ENCODE data around the gene PRMT9. TPM values are rescaled to one million over a fixed set of nuclear protein-coding genes. Genes with fewer than 3 reads are reported as not detected.
A peak's percentile ranks its signal among the peaks of the same experiment; 100 is the strongest.

PRMT9 gene
- polyA plus RNA-seq, 4 donors: 1.9 to 11.1 (median 3.6) TPM

DNA sequence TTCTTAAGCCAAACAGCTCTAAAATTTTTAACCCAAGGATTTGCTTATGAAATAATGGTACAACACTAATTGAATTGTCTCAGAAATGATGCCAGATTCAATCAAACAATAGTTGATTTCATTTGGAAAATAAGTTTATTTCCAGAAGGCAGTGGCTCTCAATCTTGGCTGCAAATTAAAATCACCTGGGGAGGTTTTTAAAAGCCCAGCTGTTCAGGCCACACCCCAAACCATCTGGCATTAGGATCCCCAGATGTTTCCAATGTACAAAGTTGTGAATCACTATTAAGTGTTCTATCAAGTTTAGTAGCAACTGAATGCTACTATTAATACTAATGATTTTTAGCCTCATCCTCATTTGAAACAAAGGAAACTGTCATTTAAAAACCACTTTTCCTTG lies 44.6 kb downstream of the PRMT9 start:
- Histone ChIP-seq H3K4me3 (ENCODE audit: low read depth in 1 of 3, low read length in 3 of 3) (no peak overlapping the region), H3K36me3 (ENCODE audit: control insufficient read depth in 3 of 3, insufficient read depth in 2 of 3, low read depth in 1 of 3, low read length in 3 of 3) (peaks cover 2 to 20% (median 8%) of the 10 kb centered on the region in 3 donors), H3K27ac (ENCODE audit: low read depth in 1 of 3, low read length in 2 of 3) (no peak overlapping the region), H3K4me1 (ENCODE audit: control insufficient read depth in 3 of 3, insufficient read depth in 2 of 3, low read depth in 1 of 3, low read length in 2 of 3) (no peaks in the 10 kb centered on the region), H3K9me3 (ENCODE audit: control insufficient read depth in 2 of 2, insufficient read depth in 1 of 2, low read depth in 1 of 2, low read length in 1 of 2) (no peaks in the 10 kb centered on the region), H3K27me3 (ENCODE audit: control insufficient read depth in 3 of 3, insufficient read depth in 3 of 3, low read length in 3 of 3) (no peaks in the 10 kb centered on the region)
- FAIRE-seq: no peak
- no peak for DNase-seq

DNA sequence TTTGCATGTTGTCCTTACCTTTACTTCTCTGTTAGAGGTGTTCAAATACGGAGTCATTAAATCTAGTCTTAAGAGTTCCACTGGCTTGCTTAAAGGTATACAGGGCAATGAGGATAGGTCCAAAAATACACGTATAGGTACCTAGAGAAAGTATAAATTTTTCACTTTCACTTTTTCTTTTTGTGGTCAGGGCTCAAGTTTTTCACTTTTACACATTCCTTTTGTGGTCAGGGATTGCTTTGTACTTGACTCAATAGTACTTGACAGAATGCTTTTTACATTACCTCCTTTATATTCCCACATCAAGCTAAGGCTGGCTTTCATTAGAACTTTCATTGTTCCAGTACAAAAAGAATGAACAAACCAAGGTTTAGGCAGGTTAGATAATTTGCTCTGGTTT lies 45.0 kb downstream of the PRMT9 start:
- Histone ChIP-seq H3K9me3 (ENCODE audit: control insufficient read depth in 2 of 2, insufficient read depth in 1 of 2, low read depth in 1 of 2, low read length in 1 of 2) (no peaks in the 10 kb centered on the region), H3K4me1 (ENCODE audit: control insufficient read depth in 3 of 3, insufficient read depth in 2 of 3, low read depth in 1 of 3, low read length in 2 of 3) (no peaks in the 10 kb centered on the region), H3K4me3 (ENCODE audit: low read depth in 1 of 3, low read length in 3 of 3) (no peak overlapping the region), H3K36me3 (ENCODE audit: control insufficient read depth in 3 of 3, insufficient read depth in 2 of 3, low read depth in 1 of 3, low read length in 3 of 3) (peaks cover 2 to 20% (median 12%) of the 10 kb centered on the region in 3 donors), H3K27me3 (ENCODE audit: control insufficient read depth in 3 of 3, insufficient read depth in 3 of 3, low read length in 3 of 3) (no peaks in the 10 kb centered on the region), H3K27ac (ENCODE audit: low read depth in 1 of 3, low read length in 2 of 3) (no peak overlapping the region)
- no peak for FAIRE-seq
- 66 to 74% (median 69%) methylated on average over 2 of the region's 2 CpGs for WGBS, 3 donors
- no peak for DNase-seq

DNA sequence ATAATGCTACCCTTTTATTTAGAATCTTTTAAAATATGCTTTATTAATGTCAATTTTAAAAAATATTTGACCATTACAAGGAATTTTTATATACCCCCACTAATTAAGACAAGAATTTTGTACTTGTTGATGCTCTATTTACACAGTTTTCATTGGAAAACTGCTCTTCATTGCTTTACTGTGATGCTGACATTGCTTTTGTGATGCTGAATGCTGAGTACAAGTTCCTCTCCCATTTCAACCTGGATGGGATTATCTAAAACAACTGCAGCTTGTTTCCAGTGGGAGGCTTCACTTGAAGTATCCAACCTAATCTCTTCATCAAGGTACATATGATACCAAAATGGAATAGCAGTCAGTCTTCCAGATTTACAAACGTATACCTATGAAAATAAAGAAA lies 45.6 kb downstream of the PRMT9 start:
- H3K4me1 ChIP-seq (ENCODE audit: control insufficient read depth in 3 of 3, insufficient read depth in 2 of 3, low read depth in 1 of 3, low read length in 2 of 3): no peaks in the 10 kb centered on the region
- H3K9me3 ChIP-seq (ENCODE audit: control insufficient read depth in 2 of 2, insufficient read depth in 1 of 2, low read depth in 1 of 2, low read length in 1 of 2): no peaks in the 10 kb centered on the region
- no peaks in the 10 kb centered on the region for H3K27me3 ChIP-seq (ENCODE audit: control insufficient read depth in 3 of 3, insufficient read depth in 3 of 3, low read length in 3 of 3)
- H3K27ac ChIP-seq (ENCODE audit: low read depth in 1 of 3, low read length in 2 of 3): no peak overlapping the region
- FAIRE-seq: no peak
- no peak overlapping the region for H3K4me3 ChIP-seq (ENCODE audit: low read depth in 1 of 3, low read length in 3 of 3)
- no peak for DNase-seq
- peaks cover 2 to 17% (median 14%) of the 10 kb centered on the region in 3 donors for H3K36me3 ChIP-seq (ENCODE audit: control insufficient read depth in 3 of 3, insufficient read depth in 2 of 3, low read depth in 1 of 3, low read length in 3 of 3)
- WGBS, 3 donors: 87 to 90% (median 89%) methylated on average over 1 of the region's 1 CpG

DNA sequence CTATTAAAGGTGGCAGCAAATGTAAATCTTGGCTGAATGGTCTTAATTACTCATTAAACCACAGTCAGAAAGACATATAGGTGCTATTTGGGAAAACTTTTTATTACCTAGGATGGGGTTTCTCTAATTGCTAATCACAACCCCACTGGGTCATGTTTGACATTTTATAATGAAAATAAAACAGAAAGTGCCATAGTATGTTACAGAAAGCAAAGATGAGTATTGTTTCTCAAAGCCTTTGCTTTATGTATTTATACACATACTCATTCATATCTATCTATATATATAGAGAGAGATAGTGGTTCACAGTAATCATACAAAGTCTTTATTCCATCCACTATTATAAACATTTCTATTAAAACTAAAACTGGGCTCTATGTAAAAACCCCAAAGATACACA lies 48.6 kb downstream of the PRMT9 start:
- DNase-seq (no peak), FAIRE-seq (peak; percentile 55)
- no peak overlapping the region for H3K4me3 ChIP-seq (ENCODE audit: low read depth in 1 of 3, low read length in 3 of 3)
- H3K27ac ChIP-seq (ENCODE audit: low read depth in 1 of 3, low read length in 2 of 3): no peak overlapping the region
- H3K36me3 ChIP-seq (ENCODE audit: control insufficient read depth in 3 of 3, insufficient read depth in 2 of 3, low read depth in 1 of 3, low read length in 3 of 3): peaks cover 0 to 23% (median 12%) of the 10 kb centered on the region in 3 donors
- H3K4me1 ChIP-seq (ENCODE audit: control insufficient read depth in 3 of 3, insufficient read depth in 2 of 3, low read depth in 1 of 3, low read length in 2 of 3): no peaks in the 10 kb centered on the region
- no peaks in the 10 kb centered on the region for H3K27me3 ChIP-seq (ENCODE audit: control insufficient read depth in 3 of 3, insufficient read depth in 3 of 3, low read length in 3 of 3)
- no peaks in the 10 kb centered on the region for H3K9me3 ChIP-seq (ENCODE audit: control insufficient read depth in 2 of 2, insufficient read depth in 1 of 2, low read depth in 1 of 2, low read length in 1 of 2)

DNA sequence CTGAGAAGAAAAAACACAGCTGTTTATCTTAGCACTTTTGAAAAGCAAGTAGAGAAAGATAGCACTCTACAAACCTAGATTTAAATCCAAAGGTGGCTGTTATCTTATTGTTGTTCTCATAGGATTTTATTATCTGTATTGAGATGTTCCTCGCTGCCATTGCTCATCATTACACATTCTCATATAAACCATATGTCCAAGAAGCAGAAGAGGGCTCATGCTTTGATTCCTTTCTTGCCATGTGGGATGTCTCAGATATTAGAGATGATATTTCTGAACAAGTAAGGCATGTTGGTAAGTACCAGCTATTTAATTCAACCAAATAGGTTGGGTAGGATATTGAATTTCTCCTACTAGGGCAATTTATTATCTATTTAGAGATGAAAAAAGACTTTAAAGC lies 50.3 kb downstream of the PRMT9 start:
- WGBS, 3 donors: 96 to 97% (median 97%) methylated on average over 1 of the region's 1 CpG
- no peaks in the 10 kb centered on the region for H3K4me1 ChIP-seq (ENCODE audit: control insufficient read depth in 3 of 3, insufficient read depth in 2 of 3, low read depth in 1 of 3, low read length in 2 of 3)
- no peak overlapping the region for H3K4me3 ChIP-seq (ENCODE audit: low read depth in 1 of 3, low read length in 3 of 3)
- H3K9me3 ChIP-seq (ENCODE audit: control insufficient read depth in 2 of 2, insufficient read depth in 1 of 2, low read depth in 1 of 2, low read length in 1 of 2): no peaks in the 10 kb centered on the region
- H3K36me3 ChIP-seq (ENCODE audit: control insufficient read depth in 3 of 3, insufficient read depth in 2 of 3, low read depth in 1 of 3, low read length in 3 of 3): peaks cover 0 to 23% (median 12%) of the 10 kb centered on the region in 3 donors
- no peak for FAIRE-seq
- DNase-seq: no peak
- H3K27me3 ChIP-seq (ENCODE audit: control insufficient read depth in 3 of 3, insufficient read depth in 3 of 3, low read length in 3 of 3): no peaks in the 10 kb centered on the region
- H3K27ac ChIP-seq (ENCODE audit: low read depth in 1 of 3, low read length in 2 of 3): no peak overlapping the region

DNA sequence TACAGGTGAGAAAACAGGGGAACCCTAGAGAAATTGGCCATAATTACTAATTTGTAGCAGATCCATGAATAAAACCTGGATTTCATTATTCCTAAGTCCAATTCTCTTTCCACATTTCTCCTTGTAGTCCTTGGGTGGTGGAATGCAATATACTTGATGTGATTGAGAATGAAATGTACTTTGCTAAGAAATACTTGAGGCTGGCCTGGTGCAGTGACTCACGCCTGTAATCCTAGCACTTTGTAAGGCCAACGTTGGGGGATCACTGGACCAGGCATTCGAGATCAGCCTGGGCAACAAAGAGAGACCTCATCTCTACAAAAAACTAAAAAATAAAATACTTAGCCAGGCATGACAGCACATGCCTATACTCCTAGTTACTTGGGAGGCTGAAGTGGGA lies 50.9 kb downstream of the PRMT9 start:
- H3K36me3 ChIP-seq (ENCODE audit: control insufficient read depth in 3 of 3, insufficient read depth in 2 of 3, low read depth in 1 of 3, low read length in 3 of 3): peaks cover 0 to 23% (median 12%) of the 10 kb centered on the region in 3 donors

DNA sequence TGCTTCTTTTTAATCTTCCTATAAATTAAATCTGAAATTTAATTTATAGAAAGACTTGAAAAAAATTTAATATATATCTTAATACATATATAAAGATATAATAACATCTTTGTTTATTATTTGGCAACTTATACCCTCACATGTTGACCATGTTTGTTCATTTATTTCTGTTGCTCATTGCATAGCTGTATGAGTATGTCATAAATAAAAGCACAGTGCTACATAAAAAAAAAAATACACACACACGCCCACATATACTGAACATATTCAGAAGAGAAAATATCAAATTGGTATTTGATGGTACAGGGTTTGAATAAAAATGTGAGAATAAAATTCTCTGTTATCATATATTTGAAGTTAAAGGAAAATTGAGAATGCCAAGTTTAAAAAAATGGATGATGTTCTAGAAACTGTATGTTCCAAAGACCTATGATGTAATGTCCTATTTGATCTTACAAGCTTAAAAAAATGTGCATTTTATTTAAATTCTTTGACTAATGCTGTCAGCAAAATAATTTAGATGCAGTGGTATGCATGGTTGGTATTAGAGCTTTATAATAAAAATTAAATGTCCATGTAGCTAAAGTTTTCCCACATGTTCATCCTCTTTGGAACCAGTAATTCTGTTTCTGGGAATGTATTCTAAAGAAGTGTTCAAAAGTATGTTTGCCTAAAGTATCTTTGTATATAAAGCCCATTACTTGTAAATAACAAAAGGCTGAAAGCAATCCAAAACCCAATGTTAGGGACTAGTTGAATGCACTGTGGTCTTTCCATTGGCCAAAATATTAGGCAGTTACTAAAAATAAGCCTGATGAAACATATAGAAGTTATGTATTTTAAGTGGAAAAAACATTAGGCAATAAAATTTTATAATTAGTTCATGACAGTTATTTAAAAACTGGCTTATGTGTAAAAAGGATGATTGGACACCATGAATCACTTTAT lies 53.9 kb downstream of the PRMT9 start:
- Histone ChIP-seq H3K36me3 (ENCODE audit: control insufficient read depth in 3 of 3, insufficient read depth in 2 of 3, low read depth in 1 of 3, low read length in 3 of 3) (peaks cover 0 to 25% (median 22%) of the 10 kb centered on the region in 3 donors), H3K27me3 (ENCODE audit: control insufficient read depth in 3 of 3, insufficient read depth in 3 of 3, low read length in 3 of 3) (no peaks in the 10 kb centered on the region)
- no peak for FAIRE-seq

More for the DNA sequence above, 50.9 kb downstream of the PRMT9 start:
- DNase-seq: no peak
- H3K27me3 ChIP-seq (ENCODE audit: control insufficient read depth in 3 of 3, insufficient read depth in 3 of 3, low read length in 3 of 3): no peaks in the 10 kb centered on the region
- FAIRE-seq: no peak
- H3K9me3 ChIP-seq (ENCODE audit: control insufficient read depth in 2 of 2, insufficient read depth in 1 of 2, low read depth in 1 of 2, low read length in 1 of 2): no peaks in the 10 kb centered on the region
- H3K4me3 ChIP-seq (ENCODE audit: low read depth in 1 of 3, low read length in 3 of 3): no peak overlapping the region
- no peak overlapping the region for H3K27ac ChIP-seq (ENCODE audit: low read depth in 1 of 3, low read length in 2 of 3)
- no peaks in the 10 kb centered on the region for H3K4me1 ChIP-seq (ENCODE audit: control insufficient read depth in 3 of 3, insufficient read depth in 2 of 3, low read depth in 1 of 3, low read length in 2 of 3)
- 87 to 90% (median 89%) methylated on average over 3 of the region's 3 CpGs for WGBS, 3 donors

DNA sequence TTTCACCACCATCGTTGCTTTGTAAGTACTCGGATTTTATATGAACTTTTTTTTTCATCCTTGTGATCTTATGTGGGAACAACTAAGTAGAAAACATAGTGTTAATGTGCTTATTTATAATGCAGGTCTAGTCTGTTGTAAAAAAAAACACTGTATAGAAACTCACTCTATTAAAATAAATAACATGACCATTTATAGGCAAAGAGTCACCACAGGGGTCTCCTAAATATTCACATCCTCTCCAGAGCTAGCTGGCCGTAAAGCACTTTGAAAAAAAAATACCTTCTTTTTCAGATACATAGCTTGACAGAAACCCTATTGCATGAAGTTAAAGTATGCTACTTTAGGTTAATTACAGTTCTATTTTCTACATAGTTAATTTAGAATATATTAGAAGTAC lies 55.5 kb downstream of the PRMT9 start:
- H3K4me3 ChIP-seq (ENCODE audit: low read depth in 1 of 3, low read length in 3 of 3): no peak overlapping the region
- FAIRE-seq (no peak), DNase-seq (no peak)
- H3K36me3 ChIP-seq (ENCODE audit: control insufficient read depth in 3 of 3, insufficient read depth in 2 of 3, low read depth in 1 of 3, low read length in 3 of 3): peaks cover 0 to 23% (median 16%) of the 10 kb centered on the region in 3 donors
- H3K4me1 ChIP-seq (ENCODE audit: control insufficient read depth in 3 of 3, insufficient read depth in 2 of 3, low read depth in 1 of 3, low read length in 2 of 3): no peaks in the 10 kb centered on the region
- WGBS, 3 donors: 71 to 85% (median 84%) methylated on average over 3 of the region's 3 CpGs
- H3K9me3 ChIP-seq (ENCODE audit: control insufficient read depth in 2 of 2, insufficient read depth in 1 of 2, low read depth in 1 of 2, low read length in 1 of 2): no peaks in the 10 kb centered on the region
- no peak overlapping the region for H3K27ac ChIP-seq (ENCODE audit: low read depth in 1 of 3, low read length in 2 of 3)
- H3K27me3 ChIP-seq (ENCODE audit: control insufficient read depth in 3 of 3, insufficient read depth in 3 of 3, low read length in 3 of 3): no peaks in the 10 kb centered on the region

More for the DNA sequence above, 53.9 kb downstream of the PRMT9 start:
- Histone ChIP-seq H3K4me1 (ENCODE audit: control insufficient read depth in 3 of 3, insufficient read depth in 2 of 3, low read depth in 1 of 3, low read length in 2 of 3) (no peaks in the 10 kb centered on the region), H3K4me3 (ENCODE audit: low read depth in 1 of 3, low read length in 3 of 3) (no peak overlapping the region), H3K27ac (ENCODE audit: low read depth in 1 of 3, low read length in 2 of 3) (no peak overlapping the region), H3K9me3 (ENCODE audit: control insufficient read depth in 2 of 2, insufficient read depth in 1 of 2, low read depth in 1 of 2, low read length in 1 of 2) (no peaks in the 10 kb centered on the region)
- no peak for DNase-seq
- WGBS, 3 donors: 91 to 98% (median 93%) methylated on average over 1 of the region's 1 CpG
